ENCODE data around the gene RBM27. TPM values are rescaled to one million over a fixed set of nuclear protein-coding genes. Genes with fewer than 3 reads are reported as not detected.
A peak's percentile ranks its signal among the peaks of the same experiment; 100 is the strongest.

The RBM27 gene
- total RNA-seq, 1 experiment from 2014 or later: 26.3 TPM

DNA sequence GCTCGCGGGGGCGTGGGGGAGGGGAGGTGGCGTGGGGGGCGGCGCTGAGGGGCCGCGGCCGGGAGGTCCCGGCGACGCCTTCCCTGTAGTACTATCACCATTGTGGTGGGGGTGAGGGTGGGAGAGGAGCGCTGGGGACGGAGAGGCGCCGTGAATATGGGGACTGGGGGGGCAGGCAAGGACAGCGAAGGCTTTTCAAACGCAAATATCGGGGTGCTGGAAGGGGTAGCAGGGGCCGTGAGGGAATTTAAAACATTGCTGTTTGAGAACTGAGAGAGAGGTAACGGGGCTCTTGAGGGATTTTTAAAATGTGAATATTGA lies 427 bp downstream of the RBM27 start:
- H3K36me3 Mint-ChIP-seq (ENCODE audit: insufficient read depth, unreplicated experiment): no peaks in the 10 kb centered on the region
- intact Hi-C loops (cut with micrococcal nuclease; ENCODE audit: unreplicated experiment): loop anchor here (2.0 to 10.0 kb wide), 2 partner anchors 21 to 221 kb away; partner anchors contain the start of gene LARS1
- peaks cover under 1% of the 10 kb centered on the region for H3K4me1 Mint-ChIP-seq (ENCODE audit: low read depth, unreplicated experiment)

DNA sequence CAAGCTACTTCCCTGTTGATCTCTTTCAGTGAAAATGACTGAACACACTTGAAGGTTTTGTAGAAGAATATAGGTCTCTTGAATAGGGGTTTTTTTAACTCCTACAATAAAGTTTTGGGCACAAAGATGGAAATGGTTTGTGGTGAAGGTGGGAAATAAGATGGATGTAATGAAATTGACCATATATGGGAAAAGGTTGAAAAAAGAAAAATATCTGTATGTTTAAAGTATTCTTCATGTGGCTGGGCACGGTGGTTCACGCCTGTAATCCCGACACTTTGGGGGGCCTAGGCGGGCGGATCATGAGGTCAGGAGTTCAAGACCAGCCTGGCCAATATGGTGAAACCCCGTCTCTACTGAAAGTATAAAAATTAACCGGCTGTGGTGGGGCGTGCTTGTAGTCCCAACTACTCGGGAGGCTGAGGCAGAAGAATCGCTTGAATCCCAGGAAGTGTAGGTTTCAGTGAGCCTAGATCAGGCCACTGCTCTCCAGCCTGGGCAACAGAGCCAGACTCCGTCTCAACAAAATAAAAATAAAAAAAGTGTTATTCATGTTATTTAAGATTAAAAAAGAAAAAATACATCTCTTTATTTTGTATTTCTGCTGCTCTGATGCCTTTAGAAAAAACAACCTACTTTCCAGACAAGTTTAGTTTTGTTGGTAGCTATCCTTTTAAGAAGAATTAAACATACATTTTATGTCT lies 2.2 kb downstream of the RBM27 start:
- Mint-ChIP-seq H3K9me3 (ENCODE audit: low read depth, unreplicated experiment) (no peaks in the 10 kb centered on the region), H3K4me3 (ENCODE audit: low read depth, unreplicated experiment) (no peak overlapping the region), H3K27me3 (ENCODE audit: unreplicated experiment) (no peaks in the 10 kb centered on the region), H3K36me3 (ENCODE audit: insufficient read depth, unreplicated experiment) (no peaks in the 10 kb centered on the region), H3K4me1 (ENCODE audit: low read depth, unreplicated experiment) (peaks cover 9% of the 10 kb centered on the region), H3K27ac (ENCODE audit: unreplicated experiment) (no peak overlapping the region)
- intact Hi-C loops (cut with micrococcal nuclease; ENCODE audit: unreplicated experiment): loop anchor here (10.0 kb wide), 1 partner anchor 219 kb away; no protein-coding TSS in a partner anchor
- no TSS peak for BruUV-seq (replicated peaks)
- CTCF ChIA-PET: interaction anchor here (0.7 kb wide), 1 partner anchor 614 kb away, joined by 3 read pairs; no protein-coding TSS in a partner anchor
- no peak for DNase-seq
- TF ChIP-seq, protein P1, sequence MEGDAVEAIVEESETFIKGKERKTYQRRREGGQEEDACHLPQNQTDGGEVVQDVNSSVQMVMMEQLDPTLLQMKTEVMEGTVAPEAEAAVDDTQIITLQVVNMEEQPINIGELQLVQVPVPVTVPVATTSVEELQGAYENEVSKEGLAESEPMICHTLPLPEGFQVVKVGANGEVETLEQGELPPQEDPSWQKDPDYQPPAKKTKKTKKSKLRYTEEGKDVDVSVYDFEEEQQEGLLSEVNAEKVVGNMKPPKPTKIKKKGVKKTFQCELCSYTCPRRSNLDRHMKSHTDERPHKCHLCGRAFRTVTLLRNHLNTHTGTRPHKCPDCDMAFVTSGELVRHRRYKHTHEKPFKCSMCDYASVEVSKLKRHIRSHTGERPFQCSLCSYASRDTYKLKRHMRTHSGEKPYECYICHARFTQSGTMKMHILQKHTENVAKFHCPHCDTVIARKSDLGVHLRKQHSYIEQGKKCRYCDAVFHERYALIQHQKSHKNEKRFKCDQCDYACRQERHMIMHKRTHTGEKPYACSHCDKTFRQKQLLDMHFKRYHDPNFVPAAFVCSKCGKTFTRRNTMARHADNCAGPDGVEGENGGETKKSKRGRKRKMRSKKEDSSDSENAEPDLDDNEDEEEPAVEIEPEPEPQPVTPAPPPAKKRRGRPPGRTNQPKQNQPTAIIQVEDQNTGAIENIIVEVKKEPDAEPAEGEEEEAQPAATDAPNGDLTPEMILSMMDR (IDR thresholded peaks at IDR 0.05; ENCODE audit: unreplicated experiment): no peak

More for the DNA sequence above, 427 bp downstream of the RBM27 start:
- Mint-ChIP-seq H3K9me3 (ENCODE audit: low read depth, unreplicated experiment) (no peaks in the 10 kb centered on the region), H3K27me3 (ENCODE audit: unreplicated experiment) (no peaks in the 10 kb centered on the region), H3K4me3 (ENCODE audit: low read depth, unreplicated experiment) (no peak overlapping the region), H3K27ac (ENCODE audit: unreplicated experiment) (no peak overlapping the region)
- DNase-seq: no peak
- BruUV-seq (replicated peaks): no TSS peak
- TF ChIP-seq, protein P1 (IDR thresholded peaks at IDR 0.05; ENCODE audit: unreplicated experiment): no peak
- CTCF ChIA-PET: interaction anchor here (1.0 to 1.3 kb wide), 2 partner anchors 10 to 24 kb away, joined by 4 read pairs; no protein-coding TSS in a partner anchor

DNA sequence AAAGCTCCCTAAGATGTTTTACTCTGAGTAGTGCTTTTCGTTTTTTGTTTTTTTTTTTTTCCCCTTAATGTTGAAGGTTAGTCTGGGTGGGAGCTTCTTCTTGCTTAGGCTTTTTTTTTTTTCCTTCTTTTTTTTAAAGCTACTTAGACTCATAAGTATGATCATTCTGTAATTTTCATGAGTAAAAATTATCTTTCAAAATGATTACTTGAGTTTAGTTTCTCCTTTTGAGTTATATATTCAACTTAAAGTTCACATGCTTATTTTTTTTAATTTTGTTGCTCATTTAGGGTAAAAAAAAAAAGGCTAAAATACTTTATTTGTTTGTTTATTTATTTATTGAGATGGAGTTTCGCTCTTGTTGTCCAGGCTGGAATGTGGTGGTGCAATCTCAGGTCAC lies 2.9 kb downstream of the RBM27 start:
- Mint-ChIP-seq H3K4me1 (ENCODE audit: low read depth, unreplicated experiment) (peaks cover 9% of the 10 kb centered on the region), H3K4me3 (ENCODE audit: low read depth, unreplicated experiment) (no peak overlapping the region), H3K36me3 (ENCODE audit: insufficient read depth, unreplicated experiment) (no peaks in the 10 kb centered on the region), H3K27me3 (ENCODE audit: unreplicated experiment) (no peaks in the 10 kb centered on the region), H3K27ac (ENCODE audit: unreplicated experiment) (no peak overlapping the region), H3K9me3 (ENCODE audit: low read depth, unreplicated experiment) (no peaks in the 10 kb centered on the region)
- no peak for DNase-seq
- no TSS peak for BruUV-seq (replicated peaks)
- CTCF ChIA-PET: interaction anchor here (0.7 kb wide), 1 partner anchor 615 kb away, joined by 3 read pairs; no protein-coding TSS in a partner anchor
- intact Hi-C loops (cut with micrococcal nuclease; ENCODE audit: unreplicated experiment): loop anchor here (10.0 kb wide), 1 partner anchor 219 kb away; no protein-coding TSS in a partner anchor
- TF ChIP-seq, protein P1 (IDR thresholded peaks at IDR 0.05; ENCODE audit: unreplicated experiment): no peak

DNA sequence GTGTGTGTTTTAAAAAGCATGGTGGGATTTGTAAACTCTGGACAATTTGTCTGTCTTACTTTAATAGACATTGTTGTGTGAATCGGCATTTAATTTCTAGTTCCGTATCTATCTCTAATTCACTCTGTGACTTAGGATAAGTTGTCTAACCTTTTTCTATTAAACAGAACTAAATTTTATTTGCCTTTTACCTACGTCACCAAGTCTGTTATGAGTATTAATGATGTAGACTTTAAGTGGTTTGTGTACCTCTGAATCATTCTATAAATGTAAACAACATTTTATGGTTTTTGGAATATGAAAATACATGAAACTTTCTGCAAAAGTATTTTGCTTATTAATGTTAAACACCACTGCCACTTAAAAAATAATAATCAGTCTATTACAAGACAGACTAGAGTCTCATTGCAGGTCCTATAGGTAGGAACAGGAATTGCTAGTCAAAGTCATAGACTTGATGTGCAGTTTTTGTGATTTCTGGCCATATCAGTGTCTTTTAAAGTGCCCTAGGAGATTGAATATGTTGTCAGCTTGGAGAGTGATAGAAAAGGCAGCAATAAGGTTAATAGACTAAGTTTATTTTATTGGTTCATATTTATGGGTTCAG lies 5.6 kb downstream of the RBM27 start:
- Mint-ChIP-seq H3K4me3 (ENCODE audit: low read depth, unreplicated experiment) (no peak overlapping the region), H3K36me3 (ENCODE audit: insufficient read depth, unreplicated experiment) (peaks cover 15% of the 10 kb centered on the region), H3K27ac (ENCODE audit: unreplicated experiment) (no peak overlapping the region), H3K27me3 (ENCODE audit: unreplicated experiment) (no peaks in the 10 kb centered on the region), H3K9me3 (ENCODE audit: low read depth, unreplicated experiment) (no peaks in the 10 kb centered on the region), H3K4me1 (ENCODE audit: low read depth, unreplicated experiment) (peaks cover 18% of the 10 kb centered on the region)
- CTCF ChIA-PET: no interaction called here
- TF ChIP-seq, protein P1 (IDR thresholded peaks at IDR 0.05; ENCODE audit: unreplicated experiment): peak; percentile 16
- no peak for DNase-seq
- intact Hi-C loops (cut with micrococcal nuclease; ENCODE audit: unreplicated experiment): loop anchor here (10.0 kb wide), 1 partner anchor 216 kb away; no protein-coding TSS in a partner anchor
- BruUV-seq (replicated peaks): no TSS peak

Measured in Calu3 (cell line).